Kidney epithelial cell (primary cell): ENCODE data around the gene SH2D3A. TPM values are rescaled to one million over a fixed set of nuclear protein-coding genes. Genes with fewer than 3 reads are reported as not detected.

Experiments used
- DNase-seq: peaks from one replicate; pipeline ENCODE4 v3.0.0-alpha.2; 2010; ENCODE audit warnings: low read depth
- H3K27me3 ChIP-seq: 2 replicates; pipeline ENCODE4 v1.6.0; 2011; ENCODE audit warnings: low read length; ENCODE audit not compliant: control insufficient read depth, insufficient read depth
- H3K36me3 ChIP-seq: 2 replicates; pipeline ENCODE4 v1.5.1; 2011; ENCODE audit warnings: low read length; ENCODE audit not compliant: control insufficient read depth, insufficient read depth
- H3K4me3 ChIP-seq: 2 replicates; pipeline ENCODE4 v1.5.1; 2011; ENCODE audit warnings: low read depth, mild to moderate bottlenecking, control low read depth, low read length
- CTCF ChIP-seq: IDR thresholded peaks from 2 replicates; pipeline ENCODE4 v1.5.1; 2011; ENCODE audit warnings: mild to moderate bottlenecking, moderate library complexity, low read length, control low read depth, inconsistent platforms; ENCODE audit not compliant: insufficient read depth, poor library complexity, severe bottlenecking
- total RNA-seq: library from RNA; depleted of rRNA; stranded (reverse); fragments of >200 nt; gene quantifications from 2 replicates; pipeline ENCODE4 v1.2.3, GENCODE V29; 2015

The SH2D3A gene
- total RNA-seq: 40.0 and 45.8 TPM in 2 replicates

- no peak for DNase-seq
- no peak for TF ChIP-seq CTCF
- Histone ChIP-seq H3K27me3 (no peaks in the 10 kb centered on the region), H3K4me3 (peak within 1 kb of the TSS; percentile 65), H3K36me3 (peaks cover 1% of the 10 kb centered on the region)
Measured at GRCh38 chr19:6767357-6768235, at the start of gene SH2D3A. Gene SH2D3A, minus strand, starts transcription at chr19:6767435. Its CDS starts 3,687 bp downstream, at chr19:6763748.

- TF ChIP-seq CTCF: no peak
- DNase-seq: no peak
- Histone ChIP-seq H3K4me3 (no peak overlapping the region), H3K36me3 (no peaks in the 10 kb centered on the region), H3K27me3 (no peaks in the 10 kb centered on the region)
Measured at GRCh38 chr19:6813659-6814058, 46.4 kb upstream of the SH2D3A start.

- Histone ChIP-seq H3K36me3 (no peaks in the 10 kb centered on the region), H3K4me3 (no peak overlapping the region), H3K27me3 (no peaks in the 10 kb centered on the region)
- TF ChIP-seq CTCF: no peak
- DNase-seq: no peak
Measured at GRCh38 chr19:6812612-6813011, 45.4 kb upstream of the SH2D3A start.

- peak; percentile 5 for DNase-seq
- TF ChIP-seq CTCF: no peak
- Histone ChIP-seq H3K36me3 (no peaks in the 10 kb centered on the region), H3K27me3 (no peaks in the 10 kb centered on the region), H3K4me3 (no peak overlapping the region)
Measured at GRCh38 chr19:6811906-6812305, 44.7 kb upstream of the SH2D3A start.

- no peak for TF ChIP-seq CTCF
- no peaks in the 10 kb centered on the region for H3K36me3 ChIP-seq
- DNase-seq: no peak
- H3K4me3 ChIP-seq: no peak overlapping the region
- no peaks in the 10 kb centered on the region for H3K27me3 ChIP-seq
Measured at GRCh38 chr19:6811378-6811777, 44.1 kb upstream of the SH2D3A start.
